Activated naive CD4-positive, alpha-beta T cell treated with anti-CD3 and anti-CD28 coated beads, Interleukin-2, amount 50 U/mL, for 72 hours (primary cell): Measurements from ENCODE around the gene C1orf105. TPM values are rescaled to one million over a fixed set of nuclear protein-coding genes. Genes with fewer than 3 reads are reported as not detected.
A peak's percentile ranks its signal among the peaks of the same experiment; 100 is the strongest.

ENCODE experiments used
- ATAC-seq, 2 donors: fragments of 150-1000 bp; cut with Tn5 transposase; 2 replicates each; pipeline ENCODE4 v1.10.0; 2021; ENCODE audit warnings: mild to moderate bottlenecking in 2 of 2, moderate library complexity in 2 of 2
- DNase-seq, 2 donors: peaks; one replicate each; pipeline ENCODE4 v3.0.0; 2021 to 2022; ENCODE audit warnings: low spot score in 2 of 2
- H3K27ac Mint-ChIP-seq, 2 donors: one replicate each; pipeline ENCODE4 v1.8.0; 2022; ENCODE audit warnings: mild to moderate bottlenecking in 2 of 2, mixed read lengths in 2 of 2
- H3K36me3 Mint-ChIP-seq, 2 donors: one replicate each; pipeline ENCODE4 v1.8.0; 2022; ENCODE audit warnings: mixed read lengths in 2 of 2
- H3K9me3 Mint-ChIP-seq, 2 donors: one replicate each; pipeline ENCODE4 v1.8.0; 2022; ENCODE audit warnings: mixed read lengths in 2 of 2
- total RNA-seq, 2 donors: library from RNA; stranded (reverse); gene quantifications; one replicate each; pipeline ENCODE4 v1.2.3, GENCODE V29; 2022

The C1orf105 gene
- total RNA-seq, 2 donors from 2014 or later, result not detected

- H3K27ac Mint-ChIP-seq, result no peak overlapping the region
- no peak for ATAC-seq
- no peaks in the 10 kb centered on the region for H3K36me3 Mint-ChIP-seq
- H3K9me3 Mint-ChIP-seq, result no peaks in the 10 kb centered on the region
- DNase-seq, result no peak
These were observed 40.4 kb downstream of the C1orf105 start for GRCh38 chr1:172460887-172461315.

- DNase-seq, result no peak
- no peak for ATAC-seq
- H3K27ac Mint-ChIP-seq, result no peak overlapping the region
- no peaks in the 10 kb centered on the region for H3K36me3 Mint-ChIP-seq
- H3K9me3 Mint-ChIP-seq, result no peaks in the 10 kb centered on the region
These were observed 45.1 kb downstream of the C1orf105 start for GRCh38 chr1:172465617-172466016.

GRCh38 chr1:172466795-172467407 is 46.4 kb downstream of the C1orf105 start:
- Mint-ChIP-seq H3K36me3 (no peaks in the 10 kb centered on the region), H3K9me3 (no peaks in the 10 kb centered on the region), H3K27ac (no peak overlapping the region)
- no peak for DNase-seq
- ATAC-seq, result no peak

GRCh38 chr1:172467446-172467845 is 47.0 kb downstream of the C1orf105 start:
- no peak for ATAC-seq
- H3K9me3 Mint-ChIP-seq, result no peaks in the 10 kb centered on the region
- no peak overlapping the region for H3K27ac Mint-ChIP-seq
- no peak for DNase-seq
- H3K36me3 Mint-ChIP-seq, result no peaks in the 10 kb centered on the region

- no peak for DNase-seq
- no peak overlapping the region for H3K27ac Mint-ChIP-seq
- ATAC-seq, result no peak
- no peaks in the 10 kb centered on the region for H3K36me3 Mint-ChIP-seq
- H3K9me3 Mint-ChIP-seq, result no peaks in the 10 kb centered on the region
These were observed 47.8 kb downstream of the C1orf105 start for GRCh38 chr1:172468296-172468695.

- no peak overlapping the region for H3K27ac Mint-ChIP-seq
- ATAC-seq (no peak), DNase-seq (no peak)
- no peaks in the 10 kb centered on the region for H3K9me3 Mint-ChIP-seq
- no peaks in the 10 kb centered on the region for H3K36me3 Mint-ChIP-seq
These were observed 49.2 kb downstream of the C1orf105 start for GRCh38 chr1:172469717-172470116.

GRCh38 chr1:172470149-172470548 is 49.7 kb downstream of the C1orf105 start:
- no peak overlapping the region for H3K27ac Mint-ChIP-seq
- ATAC-seq (no peak), DNase-seq (no peak)

GRCh38 chr1:172471666-172472065 is 51.2 kb downstream of the C1orf105 start:
- Mint-ChIP-seq H3K27ac (no peak overlapping the region), H3K36me3 (no peaks in the 10 kb centered on the region), H3K9me3 (no peaks in the 10 kb centered on the region)
- ATAC-seq (no peak), DNase-seq (no peak)

More at GRCh38 chr1:172470149-172470548, 49.7 kb downstream of the C1orf105 start:
- Mint-ChIP-seq H3K9me3 (no peaks in the 10 kb centered on the region), H3K36me3 (no peaks in the 10 kb centered on the region)

GRCh38 chr1:172472495-172472894 is 52.0 kb downstream of the C1orf105 start:
- ATAC-seq, result no peak
- no peaks in the 10 kb centered on the region for H3K36me3 Mint-ChIP-seq

GRCh38 chr1:172473302-172473701 is 52.8 kb downstream of the C1orf105 start:
- H3K9me3 Mint-ChIP-seq, result no peaks in the 10 kb centered on the region
- no peak overlapping the region for H3K27ac Mint-ChIP-seq
- H3K36me3 Mint-ChIP-seq, result no peaks in the 10 kb centered on the region
- DNase-seq, result no peak
- ATAC-seq, result no peak

More at GRCh38 chr1:172472495-172472894, 52.0 kb downstream of the C1orf105 start:
- no peak for DNase-seq
- Mint-ChIP-seq H3K27ac (no peak overlapping the region), H3K9me3 (no peaks in the 10 kb centered on the region)

GRCh38 chr1:172473842-172474241 is 53.4 kb downstream of the C1orf105 start:
- Mint-ChIP-seq H3K36me3 (no peaks in the 10 kb centered on the region), H3K9me3 (no peaks in the 10 kb centered on the region), H3K27ac (no peak overlapping the region)
- ATAC-seq (no peak), DNase-seq (no peak)

- H3K27ac Mint-ChIP-seq, result no peak overlapping the region
These were observed 55.8 kb downstream of the C1orf105 start for GRCh38 chr1:172476218-172476811.

GRCh38 chr1:172477216-172477615 is 56.7 kb downstream of the C1orf105 start:
- Mint-ChIP-seq H3K9me3 (no peaks in the 10 kb centered on the region), H3K27ac (no peak overlapping the region), H3K36me3 (no peaks in the 10 kb centered on the region)
- no peak for ATAC-seq
- DNase-seq, result no peak

More at GRCh38 chr1:172476218-172476811, 55.8 kb downstream of the C1orf105 start:
- Mint-ChIP-seq H3K36me3 (no peaks in the 10 kb centered on the region), H3K9me3 (no peaks in the 10 kb centered on the region)
- DNase-seq, result no peak
- no peak for ATAC-seq

GRCh38 chr1:172477741-172478140 is 57.3 kb downstream of the C1orf105 start:
- no peak overlapping the region for H3K27ac Mint-ChIP-seq
- H3K9me3 Mint-ChIP-seq, result no peaks in the 10 kb centered on the region
- DNase-seq (no peak), ATAC-seq (no peak)
- no peaks in the 10 kb centered on the region for H3K36me3 Mint-ChIP-seq

- DNase-seq (no peak), ATAC-seq (no peak)
- no peak overlapping the region for H3K27ac Mint-ChIP-seq
- no peaks in the 10 kb centered on the region for H3K9me3 Mint-ChIP-seq
- H3K36me3 Mint-ChIP-seq, result no peaks in the 10 kb centered on the region
These were observed 58.0 kb downstream of the C1orf105 start for GRCh38 chr1:172478485-172478884.

GRCh38 chr1:172480431-172480830 is 59.9 kb downstream of the C1orf105 start:
- Mint-ChIP-seq H3K9me3 (no peaks in the 10 kb centered on the region), H3K27ac (peak overlapping the region in 1 of 2 donors; percentile 85), H3K36me3 (no peaks in the 10 kb centered on the region)
- DNase-seq (no peak), ATAC-seq (no peak)

GRCh38 chr1:172482044-172482443 is 61.6 kb downstream of the C1orf105 start:
- Mint-ChIP-seq H3K27ac (no peak overlapping the region), H3K36me3 (no peaks in the 10 kb centered on the region), H3K9me3 (no peaks in the 10 kb centered on the region)
- ATAC-seq (no peak), DNase-seq (no peak)

- no peak for ATAC-seq
These were observed 63.0 kb downstream of the C1orf105 start for GRCh38 chr1:172483448-172483847.

More at GRCh38 chr1:172483448-172483847, 63.0 kb downstream of the C1orf105 start:
- H3K27ac Mint-ChIP-seq, result no peak overlapping the region
- no peaks in the 10 kb centered on the region for H3K9me3 Mint-ChIP-seq
- DNase-seq, result no peak
- H3K36me3 Mint-ChIP-seq, result no peaks in the 10 kb centered on the region
